NT2/D1 (cell line): Measurements from ENCODE around the gene RFT1.

Source experiments
- SUZ12 ChIP-seq: IDR thresholded peaks from 2 replicates; pipeline ENCODE4 v1.6.1; 2011; ENCODE audit not compliant: insufficient read length, insufficient read depth; ENCODE audit errors: extremely low read depth
- YY1 ChIP-seq: IDR thresholded peaks from 2 replicates; pipeline ENCODE4 v1.6.1; 2011; ENCODE audit not compliant: insufficient read length, insufficient read depth
- ZNF274 ChIP-seq: IDR thresholded peaks from 2 replicates; pipeline ENCODE4 v1.6.1; 2011; ENCODE audit warnings: mild to moderate bottlenecking, low read depth, low read length

DNA sequence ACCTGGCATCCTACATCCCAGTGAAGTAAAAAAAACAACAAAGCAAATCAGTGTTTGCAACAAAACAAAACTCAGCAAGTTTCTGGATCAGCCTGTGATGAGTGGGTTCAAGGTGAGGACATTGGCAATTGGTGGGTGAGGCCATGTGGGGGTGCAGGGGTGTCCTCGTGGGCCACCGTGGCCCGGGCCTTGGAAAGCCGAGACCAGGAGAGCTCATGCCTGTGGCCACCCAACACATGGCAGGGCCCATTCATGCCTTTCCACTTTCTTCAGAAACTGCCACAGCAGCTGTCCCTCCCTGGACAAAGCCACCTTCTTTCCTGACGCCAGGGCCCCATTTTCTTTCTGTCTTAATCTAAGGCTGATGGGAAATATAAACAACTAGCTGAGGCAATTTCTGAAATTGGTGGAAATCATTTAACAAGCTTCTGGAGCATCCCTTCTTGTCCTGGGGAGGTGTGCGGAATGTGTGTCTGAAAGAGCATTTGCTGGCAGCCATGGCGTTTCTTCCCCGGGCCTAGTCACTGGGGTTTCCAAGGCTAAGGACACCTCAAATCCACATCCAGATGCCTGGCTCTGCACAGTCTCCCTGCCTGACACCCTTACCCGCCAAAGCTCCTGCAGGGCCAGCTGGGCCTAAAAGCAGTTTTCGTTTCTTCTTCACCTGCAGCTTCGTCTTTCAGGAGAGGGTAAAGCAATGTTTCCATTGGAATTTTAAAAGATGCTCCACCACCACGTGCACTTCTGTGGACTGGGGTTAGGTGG lies 50.3 kb downstream of the RFT1 start:
- TF ChIP-seq YY1: no peak
- no peak for TF ChIP-seq SUZ12
- TF ChIP-seq ZNF274: no peak
